Thyroid gland (tissue), 4 donors: ENCODE measurements around the gene TRAPPC2L.

Experiments
- POLR2A ChIP-seq, 2 donors: fragments of 450-650 bp; IDR thresholded peaks; one replicate each; pipeline ENCODE4 v1.6.1; 2017; ENCODE audit warnings: antibody characterized with exemption in 2 of 2, mild to moderate bottlenecking in 2 of 2, moderate library complexity in 1 of 2
- TF ChIP-seq, protein P1 (sequence below), 6 experiments: fragments of 200-600 bp in 3 of 6; fragments of 450-650 bp in 3 of 6; sonication (generic) in 3 of 6; IDR thresholded peaks; one replicate each; pipeline ENCODE4 v1.5.1; 2016 to 2019; ENCODE audit warnings: antibody characterized with exemption in 6 of 6, mild to moderate bottlenecking in 2 of 6, inconsistent platforms in 1 of 6, moderate library complexity in 1 of 6

DNA sequence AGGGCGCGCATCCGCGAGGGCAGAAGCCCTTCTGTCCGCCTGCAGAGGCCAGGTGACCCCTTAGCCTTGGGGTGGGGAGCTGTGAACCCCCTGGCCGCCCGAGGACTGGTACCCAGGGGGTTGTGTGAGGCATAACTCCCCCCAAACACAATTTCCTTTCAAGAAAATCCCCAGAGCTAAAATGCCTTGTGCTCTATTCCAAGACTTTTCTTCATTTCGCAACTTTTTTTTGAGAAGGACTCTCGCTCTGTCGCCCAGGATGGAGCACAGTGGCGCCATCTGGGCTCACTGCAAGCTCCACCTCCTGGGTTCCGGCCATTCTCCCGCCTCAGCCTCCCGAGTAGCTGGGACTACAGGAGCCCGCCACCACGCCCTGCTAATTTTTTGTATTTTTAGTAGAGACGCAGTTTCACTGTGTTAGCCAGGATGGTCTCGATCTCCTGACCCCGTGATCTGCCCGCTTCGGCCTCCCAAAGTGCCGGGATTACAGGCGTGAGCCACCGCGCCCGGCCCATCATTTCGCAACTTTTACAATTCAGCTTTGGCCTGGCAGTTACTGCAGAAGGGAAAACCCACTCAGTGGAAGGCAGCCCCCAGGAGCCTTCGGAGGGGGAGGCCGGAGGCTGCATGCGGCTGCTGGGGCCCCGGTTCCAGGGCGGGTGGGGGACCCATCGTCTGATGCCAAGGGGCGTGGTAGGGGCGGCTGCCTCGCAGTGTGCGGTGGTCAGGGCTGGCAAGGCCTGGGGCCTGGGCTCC, 44.2 kb upstream of the TRAPPC2L start:
- TF ChIP-seq, protein P1, sequence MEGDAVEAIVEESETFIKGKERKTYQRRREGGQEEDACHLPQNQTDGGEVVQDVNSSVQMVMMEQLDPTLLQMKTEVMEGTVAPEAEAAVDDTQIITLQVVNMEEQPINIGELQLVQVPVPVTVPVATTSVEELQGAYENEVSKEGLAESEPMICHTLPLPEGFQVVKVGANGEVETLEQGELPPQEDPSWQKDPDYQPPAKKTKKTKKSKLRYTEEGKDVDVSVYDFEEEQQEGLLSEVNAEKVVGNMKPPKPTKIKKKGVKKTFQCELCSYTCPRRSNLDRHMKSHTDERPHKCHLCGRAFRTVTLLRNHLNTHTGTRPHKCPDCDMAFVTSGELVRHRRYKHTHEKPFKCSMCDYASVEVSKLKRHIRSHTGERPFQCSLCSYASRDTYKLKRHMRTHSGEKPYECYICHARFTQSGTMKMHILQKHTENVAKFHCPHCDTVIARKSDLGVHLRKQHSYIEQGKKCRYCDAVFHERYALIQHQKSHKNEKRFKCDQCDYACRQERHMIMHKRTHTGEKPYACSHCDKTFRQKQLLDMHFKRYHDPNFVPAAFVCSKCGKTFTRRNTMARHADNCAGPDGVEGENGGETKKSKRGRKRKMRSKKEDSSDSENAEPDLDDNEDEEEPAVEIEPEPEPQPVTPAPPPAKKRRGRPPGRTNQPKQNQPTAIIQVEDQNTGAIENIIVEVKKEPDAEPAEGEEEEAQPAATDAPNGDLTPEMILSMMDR (IDR thresholded peaks at IDR 0.05) = peak in 1 of 6 experiments; percentile 0
- TF ChIP-seq POLR2A (IDR thresholded peaks at IDR 0.05) = no peak
